SH-SY5Y (cell line): ENCODE measurements around the gene CPNE4.

Experiments
- GATA2 ChIP-seq: IDR thresholded peaks from 2 replicates; pipeline ENCODE4 v1.6.1; 2011; ENCODE audit warnings: mild to moderate bottlenecking, low read depth, low read length
- GATA3 ChIP-seq: IDR thresholded peaks from 2 replicates; pipeline ENCODE4 v1.6.1; 2011; ENCODE audit warnings: low read depth, mild to moderate bottlenecking, low read length, moderate library complexity

- no peak for TF ChIP-seq GATA3
- TF ChIP-seq GATA2 = no peak
Measured at GRCh38 chr3:131797776-131798175, 237.0 kb downstream of the CPNE4 start.
